H1 (cell line): ENCODE measurements around the gene INF2. TPM values are rescaled to one million over a fixed set of nuclear protein-coding genes. Genes with fewer than 3 reads are reported as not detected.

Experiments
- CTCF ChIA-PET: fragments of 300-600 bp; sonication (Branson Sonifier 250); formaldehyde crosslinking; loops from one replicate; lab custom pipeline; 2021; ENCODE audit not compliant: partially characterized antibody; lab: Charles Lee
- POLR2A ChIA-PET: fragments of 300-600 bp; sonication (Branson Sonifier 250); formaldehyde crosslinking; loops from one replicate; lab custom pipeline; 2021; ENCODE audit warnings: inconsistent platforms; ENCODE audit not compliant: partially characterized antibody; lab: Charles Lee
- DNase-seq, 2 experiments: peaks; one replicate each; pipeline versions ENCODE4 v3.0.0 to v3.0.0-alpha.2; 2010 to 2022; ENCODE audit warnings: low spot score in 2 of 2, low read depth in 1 of 2, mixed read lengths in 1 of 2
- FAIRE-seq: peaks from 2 replicates; lab custom pipeline; 2011; peaks lifted over from hg19 to GRCh38; lab: Jason Lieb, UNC
- H2AFZ ChIP-seq: 2 replicates; pipeline ENCODE4 v1.8.1; 2012; ENCODE audit warnings: low read length, inconsistent platforms
- H2AK5ac ChIP-seq: 2 replicates; pipeline ENCODE4 v1.6.1; 2013; ENCODE audit warnings: low read depth, low read length
- H2BK120ac ChIP-seq: replicated peaks from 2 replicates; pipeline ENCODE3; 2013; ENCODE audit warnings: low read depth, low read length, inconsistent platforms
- H2BK12ac ChIP-seq: 2 replicates; pipeline ENCODE4 v1.6.1; 2013; ENCODE audit warnings: low read depth, low read length
- H2BK15ac ChIP-seq: 2 replicates; pipeline ENCODE4 v1.6.1; 2013; ENCODE audit warnings: low read length
- H2BK20ac ChIP-seq: 2 replicates; pipeline ENCODE4 v1.6.1; 2013; ENCODE audit warnings: low read length
- H2BK5ac ChIP-seq: 2 replicates; pipeline ENCODE4 v1.6.1; 2013; ENCODE audit warnings: low read depth, low read length
- H3K14ac ChIP-seq: 2 replicates; pipeline ENCODE4 v1.6.1; 2013; ENCODE audit warnings: inconsistent platforms; ENCODE audit not compliant: insufficient read length
- H3K18ac ChIP-seq: 2 replicates; pipeline ENCODE4 v1.6.1; 2013; ENCODE audit warnings: low read length; ENCODE audit errors: extremely low read depth
- H3K23ac ChIP-seq: 2 replicates; pipeline ENCODE4 v1.6.1; 2013; ENCODE audit warnings: inconsistent platforms; ENCODE audit not compliant: insufficient read length
- H3K23me2 ChIP-seq: 2 replicates; pipeline ENCODE4 v1.6.1; 2013; ENCODE audit warnings: low read depth, low read length
- H3K27ac ChIP-seq: 2 replicates; pipeline ENCODE4 v1.6.1; 2011; ENCODE audit warnings: low read depth, low read length, inconsistent platforms
- H3K27me3 ChIP-seq, 4 experiments: replicated peaks in 1 of 4; 1 replicate in 1 of 4; 2 replicates in 3 of 4; pipeline versions ENCODE4 v1.6.1 to v1.8.1; 2011 to 2013; ENCODE audit warnings: low read length in 3 of 4, mild to moderate bottlenecking in 3 of 4, inconsistent platforms in 2 of 4, mixed read lengths in 2 of 4, moderate library complexity in 1 of 4; ENCODE audit not compliant: control insufficient read depth in 3 of 4, insufficient read depth in 3 of 4; ENCODE audit errors: extremely low read depth in 1 of 4
- H3K36me3 ChIP-seq, 4 experiments: 2 replicates each; pipeline versions ENCODE4 v1.6.1 to v1.8.1; 2011 to 2013; ENCODE audit warnings: mild to moderate bottlenecking in 4 of 4, low read length in 3 of 4, moderate library complexity in 2 of 4, control low read depth in 1 of 4, inconsistent platforms in 1 of 4; ENCODE audit not compliant: insufficient read depth in 4 of 4, control insufficient read depth in 2 of 4
- H3K4ac ChIP-seq: replicated peaks from 2 replicates; pipeline ENCODE3; 2013; ENCODE audit warnings: low read length, low read depth, mixed read lengths, inconsistent platforms; ENCODE audit not compliant: insufficient read length
- H3K4me1 ChIP-seq, 4 experiments: replicated peaks in 1 of 4; 1 replicate in 1 of 4; 2 replicates in 3 of 4; pipeline versions ENCODE4 v1.6.1 to v1.8.1; 2011 to 2013; ENCODE audit warnings: low read length in 3 of 4, inconsistent platforms in 2 of 4, mixed read lengths in 1 of 4; ENCODE audit not compliant: insufficient read depth in 4 of 4, control insufficient read depth in 3 of 4
- H3K4me2 ChIP-seq, 2 experiments: 2 replicates each; pipeline versions ENCODE4 v1.6.1 to v1.8.1; 2011 to 2013; ENCODE audit warnings: low read depth in 2 of 2, low read length in 2 of 2, control low read depth in 1 of 2, inconsistent platforms in 1 of 2, mild to moderate bottlenecking in 1 of 2; ENCODE audit not compliant: insufficient read depth in 1 of 2
- H3K4me3 ChIP-seq, 4 experiments: fragments of 200-600, 300-600 bp in 1 of 4; sonication (generic), shearing (Covaris generic), sonication (Bioruptor Twin) in 1 of 4; 2 replicates each; pipeline versions ENCODE4 v1.5.1 to v1.8.1; 2011 to 2016; ENCODE audit warnings: low read length in 4 of 4, low read depth in 3 of 4, control low read depth in 2 of 4, inconsistent platforms in 2 of 4, mild to moderate bottlenecking in 2 of 4, mixed read lengths in 1 of 4, moderate library complexity in 1 of 4; ENCODE audit not compliant: insufficient read depth in 2 of 4; ENCODE audit errors: extremely low read depth in 1 of 4
- H3K56ac ChIP-seq: replicated peaks from 2 replicates; pipeline ENCODE3; 2013; ENCODE audit warnings: low read depth, mild to moderate bottlenecking, mixed read lengths, low read length, inconsistent platforms; ENCODE audit not compliant: insufficient read length
- H3K79me1 ChIP-seq: 2 replicates; pipeline ENCODE4 v1.6.1; 2013; ENCODE audit warnings: low read depth, low read length, control low read depth
- H3K79me2 ChIP-seq, 2 experiments: 2 replicates each; pipeline versions ENCODE4 v1.6.1 to v1.8.1; 2012 to 2013; ENCODE audit warnings: low read length in 2 of 2, mild to moderate bottlenecking in 2 of 2, inconsistent platforms in 1 of 2; ENCODE audit not compliant: insufficient read depth in 2 of 2, control insufficient read depth in 1 of 2
- H3K9ac ChIP-seq, 4 experiments: replicated peaks in 1 of 4; 1 replicate in 1 of 4; 2 replicates in 3 of 4; pipeline versions ENCODE4 v1.6.1 to v1.8.1; 2011 to 2013; ENCODE audit warnings: low read depth in 3 of 4, low read length in 3 of 4, control low read depth in 2 of 4, mild to moderate bottlenecking in 2 of 4, moderate library complexity in 2 of 4, inconsistent platforms in 1 of 4; ENCODE audit errors: extremely low read depth in 1 of 4
- H3K9me3 ChIP-seq, 2 experiments: 2 replicates each; pipeline versions ENCODE4 v1.6.1 to v1.8.1; 2012 to 2013; ENCODE audit warnings: mild to moderate bottlenecking in 2 of 2, moderate library complexity in 2 of 2, control low read depth in 1 of 2, inconsistent platforms in 1 of 2, low read depth in 1 of 2, low read length in 1 of 2, mixed read lengths in 1 of 2; ENCODE audit not compliant: insufficient read depth in 2 of 2
- H4K20me1 ChIP-seq, 2 experiments: replicated peaks in 1 of 2; 2 replicates each; pipeline versions ENCODE3 to v1.8.1; 2011 to 2013; ENCODE audit warnings: inconsistent platforms in 2 of 2, low read length in 2 of 2, mild to moderate bottlenecking in 1 of 2; ENCODE audit not compliant: insufficient read depth in 2 of 2, control insufficient read depth in 1 of 2
- H4K5ac ChIP-seq: 2 replicates; pipeline ENCODE4 v1.6.1; 2013; ENCODE audit warnings: low read length, low read depth, mixed read lengths, inconsistent platforms; ENCODE audit not compliant: insufficient read length
- H4K8ac ChIP-seq: 2 replicates; pipeline ENCODE4 v1.8.0; 2013; ENCODE audit warnings: mild to moderate bottlenecking, moderate library complexity, low read length, inconsistent platforms; ENCODE audit not compliant: insufficient read depth; ENCODE audit errors: extremely low read depth
- H4K91ac ChIP-seq: replicated peaks from 2 replicates; pipeline ENCODE3; 2013; ENCODE audit warnings: low read length, mixed read lengths, inconsistent platforms; ENCODE audit not compliant: insufficient read length
- BCL11A ChIP-seq, 2 experiments: IDR thresholded peaks; one replicate each; pipeline ENCODE4 v1.6.1; 2011; ENCODE audit warnings: low read depth in 2 of 2, low read length in 2 of 2, mild to moderate bottlenecking in 2 of 2
- BRCA1 ChIP-seq: IDR thresholded peaks from 2 replicates; pipeline ENCODE4 v1.6.1; 2012; ENCODE audit warnings: low read depth, low read length, improper control_type of control experiment
- CHD1 ChIP-seq: IDR thresholded peaks from 2 replicates; pipeline ENCODE4 v1.6.1; 2012; ENCODE audit warnings: low read depth, low read length, improper control_type of control experiment
- CHD2 ChIP-seq: IDR thresholded peaks from 2 replicates; pipeline ENCODE4 v1.6.1; 2012; ENCODE audit warnings: low read length, improper control_type of control experiment
- JUN ChIP-seq: IDR thresholded peaks from 2 replicates; pipeline ENCODE4 v1.6.1; 2011; ENCODE audit warnings: low read depth, mild to moderate bottlenecking, improper control_type of control experiment, low read length
- KDM5A ChIP-seq: fragments of 200-600 bp; IDR thresholded peaks from 2 replicates; pipeline ENCODE4 v1.7.1; 2012; ENCODE audit warnings: mild to moderate bottlenecking, low read length, inconsistent platforms, mixed read lengths
- NRF1 ChIP-seq: IDR thresholded peaks from 2 replicates; pipeline ENCODE4 v1.6.1; 2011; ENCODE audit warnings: mild to moderate bottlenecking, low read depth, low read length, improper control_type of control experiment
- PHF8 ChIP-seq: fragments of 200-600 bp; sonication (generic); conservative IDR thresholded peaks from 2 replicates; pipeline ENCODE4 v1.7.1; 2012; ENCODE audit warnings: low read depth, mild to moderate bottlenecking, inconsistent platforms, low read length, moderate library complexity
- RBBP5 ChIP-seq: IDR thresholded peaks from 2 replicates; pipeline ENCODE4 v1.7.1; 2012; ENCODE audit warnings: low read depth, mild to moderate bottlenecking, inconsistent platforms, low read length, moderate library complexity, borderline replicate concordance
- SRF ChIP-seq: IDR thresholded peaks from 2 replicates; pipeline ENCODE4 v1.6.1; 2011; ENCODE audit warnings: mild to moderate bottlenecking, low read depth, low read length, moderate library complexity
- TEAD4 ChIP-seq: IDR thresholded peaks from 2 replicates; pipeline ENCODE4 v1.6.1; 2012; ENCODE audit warnings: low read depth, low read length, inconsistent platforms, mixed read lengths
- ZNF274 ChIP-seq: IDR thresholded peaks from 2 replicates; pipeline ENCODE4 v1.7.0; 2012; ENCODE audit warnings: low read length, borderline replicate concordance; ENCODE audit errors: extremely low read depth
- WGBS, 2 experiments: shearing (Covaris generic) in 1 of 2; methylation state at CpG; one replicate each; pipeline versions ENCODE4 v1.1.6 to v1.1.7; 2013 to 2015; ENCODE audit warnings: low lambda C conversion rate in 2 of 2, mixed read lengths in 2 of 2, inconsistent platforms in 1 of 2, low coverage in 1 of 2, missing lambda C conversion rate in 1 of 2; ENCODE audit not compliant: insufficient replicate concordance in 2 of 2, insufficient coverage in 1 of 2, insufficient read length in 1 of 2; ENCODE audit errors: extremely low coverage in 1 of 2, missing lambda C conversion rate in 1 of 2; 5-methylcytosine and 5-hydroxymethylcytosine counted together
- polyA plus RNA-seq, 7 experiments: library from polyadenylated mRNA; depleted of rRNA in 3 of 7; stranded (reverse) in 5 of 7; unstranded in 2 of 7; fragments of >200 nt in 5 of 7; fragments of 200-250 nt in 2 of 7; gene quantifications; 1 replicate in 5 of 7; 2 replicates in 1 of 7; 4 replicates in 1 of 7; pipeline versions ENCODE4 v1.2.1 to v1.2.3, GENCODE V29; 2011 to 2013; ENCODE audit warnings: missing spikeins in 2 of 7, mixed read lengths in 2 of 7
- total RNA-seq: library from RNA; stranded (reverse); fragmentation: NEBNext Ultra II Directional; extraction: Animal tissue kit (Norgen Biotek cat#: 25700); gene quantifications from 2 replicates; pipeline ENCODE4 v1.2.1, GENCODE V29; 2021
- TF ChIP-seq, protein P1 (sequence below): IDR thresholded peaks from 2 replicates; pipeline ENCODE4 v1.6.1; 2011; ENCODE audit warnings: low read depth, mild to moderate bottlenecking, low read length; ENCODE audit not compliant: insufficient read depth

The INF2 gene
- total and polyA plus RNA-seq, 2 of the 8 experiments (the other 6 are each of a cell fraction or from before 2014, with no cell fraction given): 29.1 to 59.5 TPM

DNA sequence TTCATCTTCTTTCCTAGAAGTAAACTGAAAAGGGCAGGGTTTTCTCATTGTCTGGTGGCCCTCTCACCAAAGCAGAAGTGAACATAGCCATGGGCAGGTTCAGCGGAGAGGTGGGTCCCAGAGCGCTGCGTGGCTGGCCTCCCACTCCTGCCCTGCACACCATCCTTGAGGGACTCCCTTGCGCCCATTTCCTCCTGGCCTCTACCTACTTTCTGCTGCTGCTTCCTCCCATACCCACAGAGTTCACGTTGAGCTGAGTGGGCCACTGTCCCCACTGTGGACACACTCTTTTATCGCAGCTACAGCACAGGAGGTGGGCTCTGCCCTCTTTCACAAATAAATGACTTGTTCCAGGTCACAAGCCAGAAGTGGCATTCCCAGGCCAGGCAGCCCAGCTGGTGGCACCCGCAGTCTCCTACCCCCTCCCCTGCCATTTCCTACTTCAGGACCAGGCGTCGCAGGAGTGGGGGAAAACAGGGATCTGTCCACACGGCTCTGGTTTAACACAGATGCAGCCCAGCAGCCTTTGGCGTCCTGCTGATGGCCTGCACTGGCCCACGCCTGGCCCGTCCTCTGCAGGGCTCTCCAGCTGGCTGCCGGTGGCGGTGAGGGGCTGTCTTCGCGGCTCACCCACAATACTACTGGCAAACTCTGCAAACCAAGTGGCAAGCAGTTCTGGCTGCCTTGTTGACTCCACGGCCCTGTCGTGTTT is 68.4 kb downstream of the INF2 start:
- Histone ChIP-seq H4K8ac (no peak overlapping the region), H3K9ac (no peak overlapping the region), H3K18ac (no peak overlapping the region), H3K14ac (no peak overlapping the region), H3K9me3 (no peaks in the 10 kb centered on the region), H3K79me2 (peaks cover 10 to 51% of the 10 kb centered on the region in 2 experiments; a peak in 3 of 4 replicates), H2AFZ (no peak overlapping the region), H3K79me1 (peaks cover 38% of the 10 kb centered on the region), H3K27me3 (no peaks in the 10 kb centered on the region), H3K27ac (no peak overlapping the region), H2BK15ac (no peak overlapping the region), H3K4me1 (peaks cover 0 to 14% (median 5%) of the 10 kb centered on the region in 4 experiments; a peak in 6 of 7 replicates), H3K23me2 (peaks cover 5% of the 10 kb centered on the region; the same call in 1 of the 2 replicates), H4K20me1 (peaks cover 30 to 63% of the 10 kb centered on the region in 2 experiments), H3K4me3 (no peak overlapping the region), H3K4me2 (no peak overlapping the region), H3K36me3 (peaks cover 8 to 29% (median 23%) of the 10 kb centered on the region in 4 experiments; a peak in 7 of 8 replicates), H2BK5ac (no peak overlapping the region), H3K23ac (no peak overlapping the region), H2BK20ac (no peak overlapping the region), H4K5ac (no peak overlapping the region), H3K56ac (no peak overlapping the region), H2BK12ac (no peak overlapping the region), H2BK120ac (no peak overlapping the region), H2AK5ac (no peak overlapping the region), H3K4ac (no peak overlapping the region), H4K91ac (no peak overlapping the region)
- WGBS, 2 experiments: 91% methylated on average over 19 of the region's 19 CpGs; no CpG with 5 or more reads in 1 of the 2 experiments
- no peak for FAIRE-seq
- no peak for DNase-seq
- ChIA-PET CTCF (interaction anchor here (0.6 to 1.4 kb wide), 5 partner anchors 11 to 138 kb away, joined by 3 to 9 read pairs (median 4); partner anchors contain the start of gene ADSS1), POLR2A (interaction anchor here (2.4 kb wide), 1 partner anchor 9 kb away, joined by 11 read pairs; no protein-coding TSS in a partner anchor)
- TF ChIP-seq JUN (no peak), PHF8 (no peak), NRF1 (no peak), TEAD4 (no peak), SRF (no peak), BRCA1 (no peak), CHD1 (no peak), ZNF274 (no peak), KDM5A (no peak), CHD2 (no peak), BCL11A (IDR thresholded peaks at IDR 0.05; ENCODE audit: low read depth in 2 of 2, low read length in 2 of 2) (no peak), RBBP5 (no peak)
- TF ChIP-seq, protein P1, sequence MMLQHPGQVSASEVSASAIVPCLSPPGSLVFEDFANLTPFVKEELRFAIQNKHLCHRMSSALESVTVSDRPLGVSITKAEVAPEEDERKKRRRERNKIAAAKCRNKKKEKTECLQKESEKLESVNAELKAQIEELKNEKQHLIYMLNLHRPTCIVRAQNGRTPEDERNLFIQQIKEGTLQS: no peak
